A549 (cell line): Measurements from ENCODE around the gene PDIA6. TPM values are rescaled to one million over a fixed set of nuclear protein-coding genes. Genes with fewer than 3 reads are reported as not detected.

Experiments
- ATAC-seq, 2 experiments: fragments of 200-7000 bp in 1 of 2; fragments of >200 bp in 1 of 2; cut with Nextera tagmentation in 1 of 2; cut with Tn5 transposase in 1 of 2; 3 replicates each; pipeline versions ENCODE4 v1.8.0 to v1.9.1; 2018 to 2020; ENCODE audit warnings: mild to moderate bottlenecking in 1 of 2, moderate library complexity in 1 of 2
- CTCF ChIA-PET: fragments of 300-600 bp; sonication (Branson Sonifier 250); formaldehyde crosslinking; extraction: SDS; loops from one replicate; lab custom pipeline; 2021; ENCODE audit warnings: antibody characterized with exemption, inconsistent platforms; lab: Yijun Ruan, JAX
- POLR2A ChIA-PET: fragments of 350-600 bp; formaldehyde crosslinking; extraction: SDS; loops from one replicate; lab custom pipeline; 2021; ENCODE audit warnings: antibody characterized with exemption, inconsistent platforms; lab: Yijun Ruan, JAX
- DNase-seq, 2 experiments: peaks; one replicate each; pipeline versions ENCODE4 v3.0.0 to v3.0.0-alpha.2; 2011 to 2016; ENCODE audit warnings: low read depth in 1 of 2, low spot score in 1 of 2
- FAIRE-seq: peaks from 2 replicates; lab custom pipeline; 2011; peaks lifted over from hg19 to GRCh38; lab: Jason Lieb, UNC
- H3K27ac ChIP-seq, 2 experiments: fragments of >200 bp; sonication (Bioruptor Twin); formaldehyde crosslinking; 3 replicates each; pipeline ENCODE4 v1.5.1; 2016 to 2017
- H3K4me1 ChIP-seq: fragments of >200 bp; sonication (Bioruptor Twin); formaldehyde crosslinking; 3 replicates; pipeline ENCODE4 v1.6.1; 2016
- H3K4me2 ChIP-seq: fragments of >200 bp; sonication (Bioruptor Twin); formaldehyde crosslinking; 3 replicates; pipeline ENCODE4 v1.6.1; 2016
- H3K4me3 ChIP-seq: fragments of >200 bp; sonication (Bioruptor Twin); formaldehyde crosslinking; 3 replicates; pipeline ENCODE4 v1.5.1; 2016
- H3K9me3 ChIP-seq: fragments of >200 bp; sonication (Bioruptor Twin); formaldehyde crosslinking; 3 replicates; pipeline ENCODE4 v1.6.1; 2016
- CBX8 ChIP-seq: fragments of 200-600 bp; sonication (generic); IDR thresholded peaks from 2 replicates; pipeline ENCODE4 v1.6.1; 2016
- CHD2 ChIP-seq: fragments of 150-350 bp; IDR thresholded peaks from 2 replicates; pipeline ENCODE4 v1.6.1; 2014; ENCODE audit warnings: low read length; ENCODE audit not compliant: partially characterized antibody
- CTCF ChIP-seq: fragments of >200 bp; sonication (Bioruptor Twin); formaldehyde crosslinking; IDR thresholded peaks from 3 replicates; pipeline ENCODE4 v1.5.1; 2016
- EHMT2 ChIP-seq: fragments of 200-600 bp; sonication (generic); IDR thresholded peaks from 2 replicates; pipeline ENCODE4 v1.6.1; 2016; ENCODE audit warnings: antibody characterized with exemption, low read depth, mild to moderate bottlenecking, moderate library complexity
- ELK1 ChIP-seq: fragments of 150-350 bp; IDR thresholded peaks from 2 replicates; pipeline ENCODE4 v1.6.1; 2014; ENCODE audit warnings: low read depth, mild to moderate bottlenecking, low read length
- ESRRA ChIP-seq: fragments of 150-350 bp; IDR thresholded peaks from 2 replicates; pipeline ENCODE4 v1.6.1; 2014; ENCODE audit warnings: mild to moderate bottlenecking, low read length, borderline replicate concordance
- FOSL2 ChIP-seq, 2 experiments: fragments of 450-650 bp in 1 of 2; fragments of >200 bp in 1 of 2; sonication (Bioruptor Twin) in 1 of 2; formaldehyde crosslinking; IDR thresholded peaks; 2 replicates each; pipeline versions ENCODE4 v1.5.0 to v1.6.1; 2016 to 2020; ENCODE audit warnings: mild to moderate bottlenecking in 1 of 2, moderate library complexity in 1 of 2
- FOXS1 ChIP-seq: fragments of 250-450 bp; sonication (Bioruptor Pico); IDR thresholded peaks from 2 replicates; pipeline ENCODE4 v1.5.0; 2020; ENCODE audit warnings: mild to moderate bottlenecking, moderate library complexity
- GATA3 ChIP-seq: IDR thresholded peaks from 2 replicates; pipeline ENCODE4 v1.6.1; 2012; ENCODE audit warnings: borderline replicate concordance
- HDAC2 ChIP-seq: fragments of 200-600 bp; sonication (generic); IDR thresholded peaks from 2 replicates; pipeline ENCODE4 v1.6.1; 2016
- HOXB13 ChIP-seq: fragments of 250-450 bp; sonication (Bioruptor Pico); IDR thresholded peaks from 2 replicates; pipeline ENCODE4 v1.5.0; 2020; ENCODE audit warnings: low read depth, mild to moderate bottlenecking, moderate library complexity
- HOXB5 ChIP-seq: fragments of 250-450 bp; sonication (Bioruptor Pico); IDR thresholded peaks from 2 replicates; pipeline ENCODE4 v1.5.0; 2020; ENCODE audit warnings: mild to moderate bottlenecking, moderate library complexity
- JUNB ChIP-seq: fragments of >200 bp; sonication (Bioruptor Twin); formaldehyde crosslinking; IDR thresholded peaks from 2 replicates; pipeline ENCODE4 v1.6.1; 2016
- MAX ChIP-seq: IDR thresholded peaks from 2 replicates; pipeline ENCODE4 v1.6.1; 2012
- MYC ChIP-seq: IDR thresholded peaks from 2 replicates; pipeline ENCODE4 v1.6.1; 2012; ENCODE audit warnings: mild to moderate bottlenecking, inconsistent platforms, low read length, improper control_type of control experiment, borderline replicate concordance
- NPAS2 ChIP-seq: fragments of 250-450 bp; sonication (Bioruptor Pico); IDR thresholded peaks from 2 replicates; pipeline ENCODE4 v1.8.0; 2022; ENCODE audit warnings: mild to moderate bottlenecking, moderate library complexity, borderline replicate concordance
- PBX3 ChIP-seq: IDR thresholded peaks from 2 replicates; pipeline ENCODE4 v1.6.1; 2012
- RAD21 ChIP-seq, 2 experiments: fragments of >200 bp in 1 of 2; sonication (Bioruptor Twin) in 1 of 2; formaldehyde crosslinking in 1 of 2; IDR thresholded peaks in 1 of 2; conservative IDR thresholded peaks in 1 of 2; 2 replicates in 1 of 2; 3 replicates in 1 of 2; pipeline ENCODE4 v1.6.1; 2012 to 2018; ENCODE audit warnings: inconsistent platforms in 1 of 2
- RFX5 ChIP-seq: fragments of 450-650 bp; IDR thresholded peaks from 2 replicates; pipeline ENCODE4 v1.7.1; 2014; ENCODE audit warnings: antibody characterized with exemption, mild to moderate bottlenecking, moderate library complexity
- RNF2 ChIP-seq: fragments of 200-600 bp; sonication (generic); IDR thresholded peaks from 2 replicates; pipeline ENCODE4 v1.6.1; 2016; ENCODE audit warnings: low read depth, mild to moderate bottlenecking, antibody characterized with exemption, moderate library complexity, borderline replicate concordance
- SMC3 ChIP-seq: fragments of >200 bp; sonication (Bioruptor Twin); formaldehyde crosslinking; IDR thresholded peaks from 3 replicates; pipeline ENCODE4 v1.6.1; 2018; ENCODE audit warnings: inconsistent platforms
- TP53 ChIP-seq: fragments of 250-450 bp; sonication (Bioruptor Pico); IDR thresholded peaks from 2 replicates; pipeline ENCODE4 v1.5.0; 2021; ENCODE audit warnings: mild to moderate bottlenecking, moderate library complexity
- ZC3H11A ChIP-seq: fragments of 450-650 bp; IDR thresholded peaks from 2 replicates; pipeline ENCODE4 v1.6.1; 2014; ENCODE audit warnings: antibody characterized with exemption, mild to moderate bottlenecking
- ZFP36 ChIP-seq: fragments of 450-650 bp; IDR thresholded peaks from 2 replicates; pipeline ENCODE4 v1.6.1; 2014; ENCODE audit warnings: borderline replicate concordance; ENCODE audit not compliant: partially characterized antibody
- WGBS: methylation state at CpG from one replicate; pipeline ENCODE4 v1.1.6; 2017; ENCODE audit errors: missing lambda C conversion rate; 5-methylcytosine and 5-hydroxymethylcytosine counted together
- polyA plus RNA-seq, 4 experiments: library from polyadenylated mRNA; depleted of rRNA in 3 of 4; stranded (reverse); fragments of >200 nt; fragmentation: RNase III in 1 of 4; extraction: RNeasy Plus Mini Kit Qiagen cat#74134 plus additional on column Dnase treatment in 1 of 4; gene quantifications; 2 replicates in 3 of 4; 3 replicates in 1 of 4; pipeline ENCODE4 v1.2.3, GENCODE V29; 2011 to 2017
- TF ChIP-seq, protein P1 (sequence below): fragments of 250-450 bp; sonication (Bioruptor Pico); IDR thresholded peaks from 2 replicates; pipeline ENCODE4 v1.5.0; 2021; ENCODE audit warnings: mild to moderate bottlenecking, moderate library complexity, borderline replicate concordance

PDIA6 gene
- polyA plus RNA-seq, 2 of the 4 experiments (the other 2 are of a cell fraction) = 322 to 442 TPM

DNA sequence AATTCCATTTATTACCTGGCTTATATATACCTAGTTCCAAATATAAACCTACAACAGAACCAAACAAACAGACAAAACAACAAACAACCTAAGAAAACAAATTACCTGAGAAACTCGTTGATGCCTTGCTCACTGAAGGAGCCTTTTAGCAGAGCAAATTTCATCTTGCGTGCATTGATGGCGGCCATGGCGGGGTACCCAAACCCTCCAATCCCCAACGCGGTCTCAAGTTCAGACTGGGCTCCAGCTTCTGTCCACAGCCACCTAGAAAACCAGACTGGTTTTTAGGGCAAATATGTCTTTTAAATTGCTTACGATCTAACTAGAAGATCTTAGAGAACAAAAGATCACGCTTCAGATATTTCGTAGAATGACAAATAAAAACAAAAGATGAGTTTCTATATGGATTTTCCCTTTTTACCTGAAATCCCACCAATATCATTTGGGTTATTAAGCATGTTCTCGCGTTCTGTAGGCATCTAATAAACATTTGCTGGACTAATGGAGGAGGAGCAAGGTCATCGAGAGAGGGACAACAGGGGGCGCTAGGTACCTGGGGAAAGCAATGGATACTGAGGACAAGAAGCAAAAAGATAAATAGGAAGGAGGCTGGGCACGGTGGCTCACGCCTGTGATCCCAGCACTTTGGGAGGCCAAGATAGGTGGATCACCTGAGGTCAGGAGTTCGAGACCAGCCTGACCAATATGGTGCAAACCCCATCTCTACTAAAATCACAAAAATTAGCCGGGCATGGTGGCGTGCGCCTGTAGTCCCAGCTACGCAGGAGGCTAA lies 25.2 kb downstream of the PDIA6 start:
- 89% methylated on average over 20 of the region's 20 CpGs for WGBS
- DNase-seq = peak in 1 of 2 experiments; percentile 50
- ChIA-PET POLR2A (no interaction called here), CTCF (interaction anchor here (1.1 to 1.8 kb wide), 2 partner anchors 45 to 337 kb away, joined by 3 to 5 read pairs; no protein-coding TSS in a partner anchor)
- Histone ChIP-seq H3K9me3 (no peaks in the 10 kb centered on the region), H3K4me1 (peaks cover 10% of the 10 kb centered on the region; the same call in 2 of the 3 replicates), H3K4me2 (no peak overlapping the region), H3K27ac (no peak overlapping the region), H3K4me3 (no peak overlapping the region)
- TF ChIP-seq RNF2 = no peak
- no peak for TF ChIP-seq FOSL2 (IDR thresholded peaks at IDR 0.05)
- TF ChIP-seq FOSL2 (CRISPR knock-in tag; IDR thresholded peaks at IDR 0.05) = no peak
- no peak for TF ChIP-seq ZFP36
- peak in 1 of 2 experiments; percentile 43; a peak in 1 of 5 replicates for TF ChIP-seq RAD21 (conservative IDR thresholded peaks at IDR 0.05 in 1 of 2, IDR thresholded peaks at IDR 0.05 in 1 of 2)
- TF ChIP-seq CTCF = peak; percentile 35; the same call in 2 of the 3 replicates
- TF ChIP-seq HOXB13 (CRISPR knock-in tag) = no peak
- no peak for TF ChIP-seq JUNB
- peak in 1 of 2 experiments; percentile 63; a peak in 3 of 6 replicates for ATAC-seq
- no peak for FAIRE-seq

- FAIRE-seq (no peak), DNase-seq (no peak), ATAC-seq (no peak)
- no peak for TF ChIP-seq GATA3
- TF ChIP-seq NPAS2 (CRISPR knock-in tag) = no peak
- TF ChIP-seq JUNB = no peak
- TF ChIP-seq ZC3H11A = no peak
- TF ChIP-seq, protein P1, sequence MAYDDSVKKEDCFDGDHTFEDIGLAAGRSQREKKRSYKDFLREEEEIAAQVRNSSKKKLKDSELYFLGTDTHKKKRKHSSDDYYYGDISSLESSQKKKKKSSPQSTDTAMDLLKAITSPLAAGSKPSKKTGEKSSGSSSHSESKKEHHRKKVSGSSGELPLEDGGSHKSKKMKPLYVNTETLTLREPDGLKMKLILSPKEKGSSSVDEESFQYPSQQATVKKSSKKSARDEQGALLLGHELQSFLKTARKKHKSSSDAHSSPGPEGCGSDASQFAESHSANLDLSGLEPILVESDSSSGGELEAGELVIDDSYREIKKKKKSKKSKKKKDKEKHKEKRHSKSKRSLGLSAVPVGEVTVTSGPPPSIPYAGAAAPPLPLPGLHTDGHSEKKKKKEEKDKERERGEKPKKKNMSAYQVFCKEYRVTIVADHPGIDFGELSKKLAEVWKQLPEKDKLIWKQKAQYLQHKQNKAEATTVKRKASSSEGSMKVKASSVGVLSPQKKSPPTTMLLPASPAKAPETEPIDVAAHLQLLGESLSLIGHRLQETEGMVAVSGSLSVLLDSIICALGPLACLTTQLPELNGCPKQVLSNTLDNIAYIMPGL (CRISPR knock-in tag) = no peak
- TF ChIP-seq CBX8 = no peak
- no peak for TF ChIP-seq MYC
- no peak for TF ChIP-seq FOXS1 (CRISPR knock-in tag)
- no peak for TF ChIP-seq TP53
- no peak for TF ChIP-seq ESRRA
- TF ChIP-seq HOXB5 (CRISPR knock-in tag) = no peak
- TF ChIP-seq RFX5 = no peak
- TF ChIP-seq CHD2 = no peak
- no peak for TF ChIP-seq EHMT2
- no peak for TF ChIP-seq HOXB13 (CRISPR knock-in tag)
- TF ChIP-seq PBX3 = no peak
- TF ChIP-seq ELK1 = no peak
- TF ChIP-seq HDAC2 = no peak
- no peak for TF ChIP-seq SMC3
- TF ChIP-seq MAX = no peak
- ChIA-PET CTCF (interaction anchor here (0.7 to 1.6 kb wide), 2 partner anchors 15 to 178 kb away, joined by 3 to 4 read pairs; no protein-coding TSS in a partner anchor), POLR2A (interaction anchor here (0.5 kb wide), 1 partner anchor 10 kb away, joined by 3 read pairs; no protein-coding TSS in a partner anchor)
- WGBS = 93% methylated on average over 12 of the region's 12 CpGs
- Histone ChIP-seq H3K27ac (no peak overlapping the region), H3K4me2 (no peak overlapping the region), H3K9me3 (no peaks in the 10 kb centered on the region), H3K4me1 (peaks cover 10% of the 10 kb centered on the region; the same call in 2 of the 3 replicates), H3K4me3 (no peak overlapping the region)
Measured at GRCh38 chr2:10786240-10786982, 26.2 kb downstream of the PDIA6 start.
